Thyroid gland (tissue), 4 donors: ENCODE measurements around the gene RARRES2.

Experiments used
- CTCF ChIP-seq, 6 experiments: fragments of 200-600 bp in 3 of 6; fragments of 450-650 bp in 3 of 6; sonication (generic) in 3 of 6; IDR thresholded peaks; one replicate each; pipeline ENCODE4 v1.5.1; 2016 to 2019; ENCODE audit warnings: antibody characterized with exemption in 6 of 6, mild to moderate bottlenecking in 2 of 6, inconsistent platforms in 1 of 6, moderate library complexity in 1 of 6
- POLR2A ChIP-seq, 2 donors: fragments of 450-650 bp; IDR thresholded peaks; one replicate each; pipeline ENCODE4 v1.6.1; 2017; ENCODE audit warnings: antibody characterized with exemption in 2 of 2, mild to moderate bottlenecking in 2 of 2, moderate library complexity in 1 of 2

- TF ChIP-seq CTCF (IDR thresholded peaks at IDR 0.05) (no peak), POLR2A (IDR thresholded peaks at IDR 0.05) (no peak)
Observed at GRCh38 chr7:150370612-150371071, 29.2 kb upstream of the RARRES2 start.
